ENCODE measurements around the gene MRPS16.

MRPS16 gene

GRCh38 chr10:73217628-73218027 is 34.8 kb downstream of the MRPS16 start:
- in situ Hi-C loops (cut with HindIII; ENCODE audit: low sequenced_read_pairs) = no loop called here
- TF ChIP-seq CTCF (IDR thresholded peaks at IDR 0.05; ENCODE audit: low read depth, low read length) = no peak
- no peak for DNase-seq (ENCODE audit: low read depth, low spot score)
- H3K4me3 ChIP-seq (ENCODE audit: low read depth, low read length) = no peak overlapping the region

GRCh38 chr10:73215749-73216148 is 36.7 kb downstream of the MRPS16 start:
- in situ Hi-C loops (cut with HindIII; ENCODE audit: low sequenced_read_pairs) = no loop called here
- DNase-seq (ENCODE audit: low read depth, low spot score) = no peak
- no peak overlapping the region for H3K4me3 ChIP-seq (ENCODE audit: low read depth, low read length)
- no peak for TF ChIP-seq CTCF (IDR thresholded peaks at IDR 0.05; ENCODE audit: low read depth, low read length)

DNA sequence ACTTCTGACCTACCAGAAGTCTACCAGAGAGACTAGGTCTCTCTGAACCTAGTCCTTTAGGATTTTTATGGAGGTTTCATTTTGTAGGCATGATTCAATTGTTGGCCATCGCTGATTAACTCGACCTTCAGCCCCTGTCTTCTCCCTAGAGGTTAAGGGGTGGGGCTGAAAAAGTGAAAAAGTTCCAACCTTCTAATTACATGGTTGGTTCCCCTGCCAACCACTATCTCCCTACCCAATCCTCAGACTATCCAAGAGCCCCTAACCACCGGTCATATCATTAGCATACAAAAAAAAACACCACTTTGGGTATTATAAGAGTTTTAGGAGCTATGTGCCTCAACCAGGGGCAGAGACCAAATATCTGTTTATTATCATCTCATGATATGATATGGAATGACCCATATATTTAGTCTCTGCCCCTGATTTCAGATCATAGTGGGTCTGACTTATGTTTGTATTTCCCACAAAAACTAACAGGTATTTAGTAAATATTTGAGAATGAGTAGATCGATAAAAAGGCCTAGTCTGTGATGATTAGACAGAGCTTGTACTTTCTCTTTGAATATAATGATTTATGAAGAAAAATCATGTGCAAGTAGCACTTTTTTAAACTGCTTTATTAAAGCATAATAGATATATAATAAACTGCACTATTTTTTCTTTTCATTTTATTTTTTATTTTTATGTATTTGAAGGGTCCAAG is 41.2 kb downstream of the MRPS16 start:
- in situ Hi-C loops (cut with HindIII; ENCODE audit: low sequenced_read_pairs) = no loop called here
- TF ChIP-seq CTCF (IDR thresholded peaks at IDR 0.05; ENCODE audit: low read depth, low read length) = no peak
- DNase-seq (ENCODE audit: low read depth, low spot score) = no peak
- H3K4me3 ChIP-seq (ENCODE audit: low read depth, low read length) = no peak overlapping the region

DNA sequence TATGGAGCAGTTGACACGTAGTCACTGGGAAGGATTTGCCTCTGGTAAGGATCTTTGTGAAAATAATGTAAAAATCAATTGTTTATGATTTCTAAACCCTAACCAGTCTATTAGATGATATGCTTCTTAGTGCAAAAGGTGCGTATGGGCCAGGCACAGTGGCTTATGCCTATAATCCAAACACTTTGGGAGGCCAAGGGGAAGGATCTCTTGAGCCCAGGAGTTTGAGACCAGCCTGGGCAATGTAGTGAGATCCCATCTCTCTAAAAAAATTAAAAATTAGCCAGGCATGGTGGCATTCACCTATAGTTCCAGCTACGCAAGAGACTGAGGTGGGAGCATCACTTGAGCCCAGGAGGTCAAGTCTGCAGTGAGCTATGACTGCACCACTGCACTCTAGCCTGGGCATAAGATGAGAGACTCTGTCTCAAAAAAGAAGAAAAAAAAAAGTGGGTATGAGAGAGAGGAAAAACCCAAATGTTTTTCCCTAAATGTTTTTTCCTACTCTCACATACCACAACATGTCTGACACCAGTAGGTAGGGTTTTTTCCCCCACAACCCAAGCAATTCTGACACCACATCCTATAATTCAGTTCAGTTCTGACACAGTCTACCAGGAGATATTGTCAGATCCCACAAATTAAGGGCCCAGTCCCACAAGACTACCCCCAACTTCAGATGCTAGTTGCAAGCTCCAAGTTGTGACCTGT is 41.9 kb downstream of the MRPS16 start:
- no peak for DNase-seq (ENCODE audit: low read depth, low spot score)
- in situ Hi-C loops (cut with HindIII; ENCODE audit: low sequenced_read_pairs) = no loop called here
- no peak for TF ChIP-seq CTCF (IDR thresholded peaks at IDR 0.05; ENCODE audit: low read depth, low read length)
- no peak overlapping the region for H3K4me3 ChIP-seq (ENCODE audit: low read depth, low read length)

- in situ Hi-C loops (cut with HindIII; ENCODE audit: low sequenced_read_pairs) = no loop called here
- no peak overlapping the region for H3K4me3 ChIP-seq (ENCODE audit: low read depth, low read length)
- peak; percentile 13 for DNase-seq (ENCODE audit: low read depth, low spot score)
- TF ChIP-seq CTCF (IDR thresholded peaks at IDR 0.05; ENCODE audit: low read depth, low read length) = no peak
Measured at GRCh38 chr10:73209705-73210104, 42.7 kb downstream of the MRPS16 start.

GRCh38 chr10:73207883-73208282 is 44.6 kb downstream of the MRPS16 start:
- no peak for DNase-seq (ENCODE audit: low read depth, low spot score)
- TF ChIP-seq CTCF (IDR thresholded peaks at IDR 0.05; ENCODE audit: low read depth, low read length) = no peak
- in situ Hi-C loops (cut with HindIII; ENCODE audit: low sequenced_read_pairs) = no loop called here
- no peak overlapping the region for H3K4me3 ChIP-seq (ENCODE audit: low read depth, low read length)
